ENCODE data around the gene POLR2A. TPM values are rescaled to one million over a fixed set of nuclear protein-coding genes. Genes with fewer than 3 reads are reported as not detected.

Gene POLR2A
- total and polyA plus RNA-seq, 2 of the 13 experiments (the other 11 are each of a cell fraction or from before 2014, with no cell fraction given), result 17.8 to 18.3 TPM

GRCh38 chr17:7444682-7445618 is 39.2 kb upstream of the POLR2A start, which contains the start of gene CHRNB1 (continued):
- TF ChIP-seq ATF6 (CRISPR knock-in tag; conservative IDR thresholded peaks at IDR 0.05) (0 out of 2 replicates have a peak, but pooled peaks have one; percentile 59), ZNF232 (CRISPR knock-in tag; IDR thresholded peaks at IDR 0.05; ENCODE audit: borderline replicate concordance) (no peak), NFYB (CRISPR knock-in tag; IDR thresholded peaks at IDR 0.05) (no peak; the same call in 1 of the 2 replicates), ZNF589 (CRISPR knock-in tag; conservative IDR thresholded peaks at IDR 0.05) (no peak), SRSF1 (optimal IDR thresholded peaks at IDR 0.05; ENCODE audit: low read depth, low read length) (peak; percentile 52), ZNF292 (CRISPR knock-in tag; IDR thresholded peaks at IDR 0.05; ENCODE audit: borderline replicate concordance, low read depth) (peak; percentile 28; the same call in 1 of the 2 replicates), ARHGAP35 (CRISPR knock-in tag; IDR thresholded peaks at IDR 0.05; ENCODE audit: borderline replicate concordance) (no peak), U2AF2 (IDR thresholded peaks at IDR 0.05; ENCODE audit: low read depth, low read length) (no peak), ZNF160 (CRISPR knock-in tag; IDR thresholded peaks at IDR 0.05) (peak; percentile 89; the same call in 1 of the 2 replicates), ZBTB20 (CRISPR knock-in tag; IDR thresholded peaks at IDR 0.05; ENCODE audit: borderline replicate concordance, low read depth) (no peak), ZNF557 (CRISPR knock-in tag; IDR thresholded peaks at IDR 0.05) (no peak), ZNF335 (CRISPR knock-in tag; IDR thresholded peaks at IDR 0.05) (0 out of 2 replicates have a peak, but pooled peaks have one; percentile 23), ZNF891 (CRISPR knock-in tag; IDR thresholded peaks at IDR 0.05) (no peak), ZNF10 (CRISPR knock-in tag; IDR thresholded peaks at IDR 0.05; ENCODE audit: borderline replicate concordance, low read depth) (no peak), RFXANK (CRISPR knock-in tag; IDR thresholded peaks at IDR 0.05) (no peak), REPIN1 (CRISPR knock-in tag; IDR thresholded peaks at IDR 0.05; ENCODE audit: borderline replicate concordance, low read depth) (no peak), ZFP41 (CRISPR knock-in tag; IDR thresholded peaks at IDR 0.05; ENCODE audit: borderline replicate concordance) (no peak), ZKSCAN8 (CRISPR knock-in tag; IDR thresholded peaks at IDR 0.05; ENCODE audit: borderline replicate concordance) (no peak; the same call in 1 of the 2 replicates), GPN1 (CRISPR knock-in tag; IDR thresholded peaks at IDR 0.05; ENCODE audit: borderline replicate concordance) (no peak), RAD21 (CRISPR knock-in tag; IDR thresholded peaks at IDR 0.05) (peak; percentile 43; the same call in 1 of the 2 replicates), ZFP37 (CRISPR knock-in tag; IDR thresholded peaks at IDR 0.05; ENCODE audit: borderline replicate concordance) (no peak)
- TF ChIP-seq, protein P1, sequence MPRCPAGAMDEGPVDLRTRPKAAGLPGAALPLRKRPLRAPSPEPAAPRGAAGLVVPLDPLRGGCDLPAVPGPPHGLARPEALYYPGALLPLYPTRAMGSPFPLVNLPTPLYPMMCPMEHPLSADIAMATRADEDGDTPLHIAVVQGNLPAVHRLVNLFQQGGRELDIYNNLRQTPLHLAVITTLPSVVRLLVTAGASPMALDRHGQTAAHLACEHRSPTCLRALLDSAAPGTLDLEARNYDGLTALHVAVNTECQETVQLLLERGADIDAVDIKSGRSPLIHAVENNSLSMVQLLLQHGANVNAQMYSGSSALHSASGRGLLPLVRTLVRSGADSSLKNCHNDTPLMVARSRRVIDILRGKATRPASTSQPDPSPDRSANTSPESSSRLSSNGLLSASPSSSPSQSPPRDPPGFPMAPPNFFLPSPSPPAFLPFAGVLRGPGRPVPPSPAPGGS (CRISPR knock-in tag; IDR thresholded peaks at IDR 0.05), result 0 out of 2 replicates have a peak, but pooled peaks have one; percentile 20
- TF ChIP-seq, protein P2, sequence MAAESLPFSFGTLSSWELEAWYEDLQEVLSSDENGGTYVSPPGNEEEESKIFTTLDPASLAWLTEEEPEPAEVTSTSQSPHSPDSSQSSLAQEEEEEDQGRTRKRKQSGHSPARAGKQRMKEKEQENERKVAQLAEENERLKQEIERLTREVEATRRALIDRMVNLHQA (CRISPR knock-in tag; IDR thresholded peaks at IDR 0.05), result no peak
- TF ChIP-seq, protein P3, sequence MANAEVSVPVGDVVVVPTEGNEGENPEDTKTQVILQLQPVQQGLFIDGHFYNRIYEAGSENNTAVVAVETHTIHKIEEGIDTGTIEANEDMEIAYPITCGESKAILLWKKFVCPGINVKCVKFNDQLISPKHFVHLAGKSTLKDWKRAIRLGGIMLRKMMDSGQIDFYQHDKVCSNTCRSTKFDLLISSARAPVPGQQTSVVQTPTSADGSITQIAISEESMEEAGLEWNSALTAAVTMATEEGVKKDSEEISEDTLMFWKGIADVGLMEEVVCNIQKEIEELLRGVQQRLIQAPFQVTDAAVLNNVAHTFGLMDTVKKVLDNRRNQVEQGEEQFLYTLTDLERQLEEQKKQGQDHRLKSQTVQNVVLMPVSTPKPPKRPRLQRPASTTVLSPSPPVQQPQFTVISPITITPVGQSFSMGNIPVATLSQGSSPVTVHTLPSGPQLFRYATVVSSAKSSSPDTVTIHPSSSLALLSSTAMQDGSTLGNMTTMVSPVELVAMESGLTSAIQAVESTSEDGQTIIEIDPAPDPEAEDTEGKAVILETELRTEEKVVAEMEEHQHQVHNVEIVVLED (CRISPR knock-in tag; IDR thresholded peaks at IDR 0.05; ENCODE audit: borderline replicate concordance), result peak; percentile 47; the same call in 1 of the 2 replicates

All from HepG2 (cell line).